ENCODE results near the gene GIPC3.
"Not testable (repeated sequence)": the region's sequence is repeated elsewhere in the genome, so short reads cannot be mapped to it uniquely, and the experiment has no call there.

GIPC3 gene

DNA sequence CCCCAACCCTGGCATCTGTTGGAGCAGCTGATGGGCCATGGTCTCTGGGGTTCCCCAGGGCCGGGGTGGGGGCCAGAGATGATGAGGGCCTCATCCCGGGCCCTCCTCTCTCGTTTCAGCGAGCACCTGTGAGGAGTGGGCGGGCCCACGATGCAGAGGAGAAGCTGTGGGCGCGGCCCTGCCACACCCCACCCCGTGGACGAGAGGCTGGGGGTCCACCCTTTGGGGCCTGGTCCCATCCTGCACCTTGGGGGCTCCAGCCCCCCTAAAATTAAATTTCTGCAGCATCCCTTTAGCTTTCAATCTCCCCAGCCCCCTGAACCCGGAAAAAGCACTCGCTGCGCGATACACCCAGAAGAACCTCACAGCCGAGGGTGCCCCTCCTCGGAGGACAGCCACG, 6.9 kb upstream of the GIPC3 start:
- DNase-seq, result no peak

DNA sequence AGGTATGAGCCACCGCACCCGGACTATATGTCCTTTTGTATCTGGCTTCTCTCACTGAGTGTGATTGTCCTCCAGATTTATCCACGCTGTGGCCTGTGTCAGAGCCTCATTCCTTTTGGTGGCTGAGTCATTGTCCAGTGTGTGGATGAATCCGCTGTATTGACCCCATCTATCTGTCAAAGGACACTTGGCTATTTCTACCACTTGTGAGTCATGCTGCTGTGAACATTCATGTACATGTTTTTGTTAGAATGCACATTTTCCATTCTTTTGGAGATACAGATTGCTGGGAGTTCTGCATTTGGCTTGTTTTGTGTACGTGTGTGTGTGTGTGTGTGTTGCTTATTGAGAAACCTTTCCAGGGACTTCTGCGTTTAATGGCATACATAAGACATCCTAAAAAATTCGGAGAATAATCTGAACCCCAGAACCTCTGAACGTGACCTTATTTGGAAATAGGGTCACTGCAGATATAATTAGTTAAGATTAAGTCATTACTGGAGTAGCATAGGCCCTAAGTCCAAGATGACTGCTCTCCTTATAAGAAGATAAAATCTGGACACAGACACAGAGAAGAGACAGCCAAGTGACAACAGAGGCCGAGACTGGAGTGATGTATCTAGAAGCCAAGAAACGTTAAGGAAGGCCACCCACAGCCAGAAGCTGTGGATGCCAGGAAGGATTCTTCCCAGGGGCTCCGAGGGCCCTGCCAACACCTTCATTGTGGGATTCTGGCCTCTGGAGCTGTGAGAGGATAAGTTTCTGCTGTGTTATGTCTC, 4.9 kb upstream of the GIPC3 start:
- DNase-seq, result peak; percentile 28

DNA sequence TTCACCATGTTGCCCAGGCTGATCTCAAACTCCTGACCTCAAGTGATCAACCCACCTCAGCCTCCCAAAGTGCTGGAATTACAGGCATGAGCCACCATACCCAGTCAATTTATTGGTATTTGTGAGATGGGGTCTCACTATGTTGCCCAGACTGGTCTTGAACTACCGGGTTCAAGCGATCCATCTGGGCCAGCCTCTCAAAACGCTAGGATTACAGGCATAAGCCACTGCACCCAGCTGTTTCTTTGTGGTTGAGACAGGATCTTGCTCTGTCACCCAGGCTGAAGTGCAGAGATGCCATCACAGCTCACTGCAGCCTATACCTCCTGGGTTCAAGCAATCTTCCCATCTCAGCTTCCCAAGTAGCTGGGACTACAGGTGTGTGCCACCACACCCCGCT, 3.5 kb upstream of the GIPC3 start:
- DNase-seq, result not testable (repeated sequence)

DNA sequence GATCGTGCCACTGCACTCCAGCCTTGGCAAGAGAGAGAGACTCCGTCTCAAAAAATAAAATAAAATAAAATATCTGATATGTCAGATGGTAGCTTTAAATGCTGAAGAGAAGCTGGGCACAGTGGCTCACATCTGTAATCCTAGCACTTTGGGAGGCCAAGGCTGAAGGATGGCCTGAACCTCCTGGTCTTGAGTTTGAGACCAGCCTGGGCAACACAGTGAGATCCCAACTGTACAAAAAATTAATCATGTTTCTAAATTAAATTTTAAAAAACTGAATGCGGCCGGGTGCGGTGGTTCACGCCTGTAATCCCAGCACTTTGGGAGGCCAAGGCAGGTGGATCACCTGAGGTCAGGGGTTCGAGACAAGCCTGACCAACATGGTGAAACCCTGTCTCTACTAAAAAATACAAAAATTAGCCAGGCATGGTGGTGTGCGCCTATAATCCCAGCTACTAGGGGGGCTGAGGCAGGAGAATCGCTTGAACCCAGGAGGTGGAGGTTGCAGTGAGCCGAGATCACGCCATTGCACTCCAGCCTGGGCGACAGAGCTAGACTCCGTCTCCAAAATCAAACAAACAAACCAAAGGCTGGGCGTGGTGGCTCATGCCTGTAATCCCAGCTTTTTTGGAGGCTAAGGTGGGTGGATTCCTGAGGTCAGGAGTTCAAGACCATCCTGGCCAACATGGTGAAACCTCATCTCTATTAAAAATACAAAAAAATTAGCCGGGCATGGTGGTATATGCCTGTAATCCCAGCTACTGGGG, 1.1 kb upstream of the GIPC3 start:
- not testable (repeated sequence) for DNase-seq

DNA sequence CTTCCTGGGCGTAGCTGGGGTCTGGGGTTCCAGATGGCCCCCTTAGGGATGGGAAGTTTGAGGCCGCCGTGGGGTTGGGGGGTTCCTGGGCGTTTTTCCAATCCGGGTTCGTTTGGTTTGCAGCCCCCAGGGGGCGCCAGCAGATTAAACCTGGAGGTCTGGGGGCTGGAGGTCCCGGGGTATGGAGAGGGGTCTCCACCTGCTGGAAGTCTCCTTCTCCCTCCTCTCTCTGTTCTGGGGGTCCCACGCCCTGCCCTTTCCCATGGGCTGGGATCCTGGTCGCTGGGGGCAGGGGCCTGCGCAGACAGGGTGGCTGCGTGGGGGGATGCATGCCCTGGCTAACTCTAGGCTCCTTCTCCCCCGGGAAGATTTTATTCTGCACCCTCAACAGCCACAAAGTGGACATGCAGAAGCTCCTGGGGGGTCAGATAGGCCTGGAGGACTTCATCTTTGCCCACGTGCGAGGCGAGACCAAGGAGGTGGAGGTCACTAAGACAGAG, 899 bp downstream of the GIPC3 start:
- DNase-seq, result no peak

DNA sequence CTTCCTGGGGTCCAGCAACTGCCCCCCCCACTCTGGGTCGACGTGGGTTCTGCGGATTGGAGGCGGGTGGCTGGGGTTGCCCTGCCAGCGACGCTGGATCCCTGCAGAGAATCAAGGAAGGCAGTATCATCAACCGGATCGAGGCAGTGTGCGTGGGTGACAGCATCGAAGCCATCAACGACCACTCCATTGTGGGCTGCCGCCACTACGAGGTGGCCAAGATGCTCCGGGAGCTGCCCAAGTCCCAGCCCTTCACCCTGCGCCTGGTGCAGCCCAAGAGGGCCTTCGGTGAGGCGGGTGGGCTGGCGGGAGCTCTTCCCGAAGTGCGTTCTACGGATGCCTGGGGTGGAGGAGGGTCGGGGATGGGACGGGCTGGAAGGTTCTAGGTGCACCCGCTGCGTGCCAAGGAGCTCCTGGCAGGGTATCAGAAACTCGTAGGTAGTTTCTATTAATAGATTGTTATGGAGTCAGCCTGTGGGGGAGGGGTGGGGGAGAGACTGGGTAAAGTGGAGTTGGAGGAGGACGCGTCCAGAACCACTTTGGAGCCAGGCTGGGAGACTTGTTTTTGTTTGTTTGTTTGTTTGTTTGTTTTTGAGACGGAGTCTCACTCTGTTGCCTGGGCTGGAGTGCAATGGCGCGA, 1.5 kb downstream of the GIPC3 start:
- no peak for DNase-seq

DNA sequence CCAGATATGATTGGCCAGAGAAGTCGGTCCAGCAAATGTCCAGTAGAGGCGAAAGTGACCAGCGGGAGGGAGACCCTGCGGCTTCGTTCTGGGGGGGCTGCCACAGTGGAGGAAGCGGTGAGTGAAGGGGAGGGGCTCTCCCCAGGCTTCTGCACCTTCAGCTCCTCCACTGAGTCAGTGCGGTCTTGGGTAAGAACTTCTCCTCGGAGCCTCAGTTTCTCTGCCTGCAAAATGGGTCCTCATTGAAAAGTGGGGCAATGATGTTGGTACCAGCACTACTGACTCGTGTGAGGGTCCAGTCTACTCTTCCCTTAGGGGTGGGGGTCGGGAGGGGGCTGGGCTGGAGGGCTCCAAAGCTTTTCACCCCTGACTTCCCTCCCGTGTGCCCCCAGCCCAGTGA, 4.2 kb downstream of the GIPC3 start:
- DNase-seq, result no peak

DNA sequence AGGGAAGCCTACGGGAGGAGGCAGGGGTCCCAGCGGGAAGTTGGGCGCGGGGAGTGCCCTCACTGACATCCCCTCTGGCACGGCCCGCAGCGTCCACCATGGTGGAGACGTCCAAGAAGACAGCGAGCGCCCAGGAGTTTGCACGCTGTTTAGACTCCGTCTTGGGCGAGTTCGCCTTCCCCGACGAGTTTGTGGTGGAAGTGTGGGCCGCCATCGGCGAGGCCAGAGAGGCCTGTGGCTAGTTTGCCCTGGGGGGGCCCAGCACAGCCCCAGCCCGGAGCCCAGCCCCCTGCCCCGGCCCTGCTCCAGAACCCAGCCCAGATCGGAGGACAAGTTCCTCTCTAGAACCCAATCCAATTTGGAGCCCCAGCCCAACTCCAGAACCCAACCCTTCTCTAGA, 4.7 kb downstream of the GIPC3 start:
- DNase-seq, result no peak

DNA sequence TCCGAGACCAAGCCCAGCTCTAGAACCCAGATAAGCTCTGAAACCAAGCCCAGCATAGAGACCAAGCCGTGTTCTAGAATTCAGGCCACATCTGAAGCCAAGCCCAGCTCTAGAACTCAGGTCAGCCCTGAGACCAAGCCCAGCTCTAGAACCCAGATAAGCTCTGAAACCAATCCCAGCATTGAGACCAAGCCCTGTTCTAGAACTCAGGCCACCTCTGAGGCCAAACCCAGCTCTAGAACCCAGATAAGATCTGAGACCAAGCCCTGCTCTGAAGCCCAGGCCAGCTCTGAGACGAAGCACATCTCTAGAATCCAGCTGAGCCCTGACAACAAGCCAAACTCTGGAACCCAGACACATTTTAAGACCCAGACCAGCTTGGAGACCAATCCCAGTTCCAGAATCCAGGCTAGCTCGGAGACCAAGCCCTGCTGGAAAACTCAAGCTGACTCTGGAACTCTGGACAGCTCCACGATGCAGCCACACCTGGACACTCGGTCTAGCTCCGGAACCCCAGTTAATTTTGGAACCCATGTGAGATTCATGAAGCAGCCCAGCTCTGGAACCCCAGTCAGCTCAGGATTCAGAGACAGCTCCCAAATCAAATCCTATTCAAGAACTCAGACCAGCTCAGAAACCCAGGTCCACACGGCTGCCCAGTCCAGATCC, 5.8 kb downstream of the GIPC3 start:
- DNase-seq, result no peak

DNA sequence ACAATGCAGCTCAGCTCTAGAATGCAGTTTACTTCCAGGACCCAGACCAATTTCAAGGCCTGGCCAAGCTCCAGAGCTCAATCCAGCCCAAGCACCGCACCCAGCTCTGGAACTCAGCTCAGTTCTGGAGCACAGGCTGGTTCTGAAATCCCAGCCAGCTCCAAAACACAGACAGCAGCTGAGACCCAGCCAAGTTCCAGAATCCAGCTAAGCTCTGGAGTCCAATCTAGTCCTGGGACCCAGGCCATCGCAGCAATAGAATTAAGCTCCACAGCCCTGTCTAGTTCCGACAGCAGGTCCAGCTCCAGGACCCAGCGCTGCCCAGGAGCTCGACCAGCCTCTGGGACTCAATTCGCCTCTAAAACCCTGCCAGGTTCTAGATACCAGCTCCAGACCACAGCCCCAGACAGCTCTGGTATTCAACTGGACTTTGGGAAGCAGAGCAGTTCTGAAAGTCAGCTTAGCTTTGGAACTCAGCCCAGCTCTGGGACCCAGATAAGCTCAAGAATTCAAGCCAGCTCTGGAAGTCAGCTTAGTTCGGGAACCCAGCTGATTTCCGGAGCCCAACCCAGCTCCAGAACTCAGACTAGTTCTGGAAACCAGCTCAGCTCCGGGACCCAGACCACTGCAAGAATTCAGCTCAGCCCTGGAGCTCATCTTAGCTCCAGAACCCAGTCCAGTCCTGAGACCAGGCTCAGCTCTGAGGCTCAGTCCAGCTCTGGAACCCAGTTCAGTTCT, 6.8 kb downstream of the GIPC3 start:
- no peak for DNase-seq

DNA sequence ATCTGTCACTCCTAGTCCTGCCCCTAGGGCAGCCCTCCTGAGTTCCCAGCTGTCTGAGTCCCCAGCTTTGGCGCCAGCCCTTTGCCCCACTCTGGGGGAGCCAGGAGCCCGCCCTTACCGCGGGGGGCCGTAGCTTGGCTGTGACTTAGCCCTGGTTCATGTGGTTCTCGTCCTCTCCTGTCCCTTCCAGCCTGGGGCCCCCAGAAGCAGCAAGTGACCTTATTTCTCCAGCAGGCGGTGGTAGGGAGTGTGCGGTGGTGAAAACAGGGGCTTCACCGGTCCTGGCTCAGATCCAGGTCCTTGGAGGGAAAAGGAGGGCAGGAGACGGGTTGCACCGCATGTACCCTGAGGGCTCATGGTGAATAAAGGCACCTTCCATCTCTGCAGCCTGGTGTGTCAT, 7.9 kb downstream of the GIPC3 start:
- DNase-seq, result no peak

DNA sequence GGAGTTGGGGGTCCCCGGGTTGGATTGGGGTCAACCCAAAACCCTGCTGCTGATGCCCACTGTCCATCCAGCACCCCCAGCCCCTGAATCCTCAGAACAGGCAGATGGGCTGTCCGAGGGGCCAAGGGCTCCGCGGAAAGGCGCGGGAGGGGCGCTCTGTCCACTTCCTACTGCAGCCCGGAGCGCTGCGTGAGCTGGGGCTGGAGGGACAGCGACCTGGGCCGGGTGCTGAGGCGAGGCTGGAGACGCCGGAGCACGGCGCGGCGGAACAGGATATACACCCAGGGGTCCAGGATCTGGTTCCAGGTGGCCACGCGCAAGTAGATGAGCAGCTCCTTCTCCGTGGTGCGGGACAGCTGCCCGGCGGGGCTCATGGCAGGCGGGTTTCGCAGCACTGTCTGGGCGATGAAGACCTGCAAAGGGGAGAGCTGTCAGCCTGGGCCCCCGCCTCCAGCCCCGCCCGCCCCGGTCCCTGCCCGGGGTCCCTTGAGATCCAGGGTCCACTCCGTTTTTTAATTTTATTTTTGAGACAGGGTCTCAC, 10.3 kb downstream of the GIPC3 start:
- no peak for DNase-seq

DNA sequence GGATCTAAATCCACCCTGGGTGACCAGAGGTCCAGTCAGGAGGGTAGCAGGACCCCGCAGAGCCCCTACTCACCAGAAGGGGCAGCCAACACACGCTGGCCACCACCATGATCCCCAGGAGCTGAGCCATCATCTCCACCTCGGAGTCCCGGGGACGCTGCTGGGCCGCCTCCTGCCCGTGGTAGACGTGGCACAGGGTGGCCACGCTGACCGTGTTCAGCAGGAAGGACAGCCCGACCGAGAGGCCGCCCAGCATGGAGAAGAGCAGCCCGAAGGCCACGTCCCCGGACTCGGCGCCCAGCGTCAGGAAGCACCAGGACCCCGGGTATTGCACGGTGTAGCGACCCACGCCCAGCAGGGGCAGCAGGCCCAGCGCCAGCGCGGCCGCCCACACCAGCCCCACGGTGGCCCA, 14.5 kb downstream of the GIPC3 start:
- DNase-seq, result no peak

DNA sequence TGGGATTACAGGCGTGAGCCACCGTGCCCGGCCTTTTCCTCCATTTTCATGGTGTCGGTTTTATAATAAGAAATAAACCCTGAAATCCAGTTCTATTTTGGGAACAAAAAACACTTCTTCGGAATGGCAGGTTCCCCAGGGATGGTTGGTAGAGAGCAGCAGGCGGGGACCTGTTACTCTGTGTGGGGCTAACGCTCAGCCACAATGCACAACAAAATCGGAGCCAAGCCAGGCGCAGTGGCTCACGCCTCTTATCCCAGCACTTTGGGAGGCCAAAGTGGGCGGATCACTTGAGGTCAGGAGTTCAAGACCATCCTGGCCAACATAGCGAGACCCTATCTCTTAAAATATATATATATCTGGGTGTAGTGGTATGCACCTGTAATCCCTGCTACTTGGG, 15.7 kb downstream of the GIPC3 start:
- DNase-seq, result no peak

DNA sequence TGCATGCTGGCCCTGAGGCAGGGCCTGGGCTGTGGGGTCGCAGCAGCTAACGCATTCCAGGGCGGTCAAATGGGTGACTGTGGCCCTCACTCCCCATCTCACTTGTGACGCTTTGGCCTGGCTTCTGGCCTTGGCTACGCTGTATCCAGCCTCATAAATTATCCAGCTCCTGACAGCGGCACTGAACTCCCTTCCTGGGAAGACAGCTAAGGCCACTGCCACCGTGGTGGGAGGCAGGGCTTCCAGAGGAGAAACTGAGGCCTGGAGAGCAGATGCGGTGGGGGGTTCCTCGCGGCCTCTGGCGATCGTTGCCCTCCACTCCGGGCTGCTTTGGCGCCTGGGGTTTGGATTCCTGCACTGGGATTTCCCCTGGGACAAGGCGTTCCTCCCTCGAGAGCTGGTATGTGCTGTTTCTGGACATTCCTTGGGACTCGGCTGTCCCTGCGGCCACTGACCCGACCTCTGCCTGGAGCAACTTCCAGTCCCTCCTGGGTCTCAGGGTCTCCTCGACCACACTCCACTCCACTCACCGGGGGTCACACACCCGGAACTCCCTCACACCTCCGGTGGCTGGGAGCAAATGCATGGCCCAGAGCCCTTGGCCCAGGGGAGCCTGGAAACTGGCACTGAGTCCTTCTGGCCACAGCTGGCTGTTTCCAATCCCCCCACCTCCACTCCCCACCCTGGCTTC, 18.0 kb downstream of the GIPC3 start:
- no peak for DNase-seq

DNA sequence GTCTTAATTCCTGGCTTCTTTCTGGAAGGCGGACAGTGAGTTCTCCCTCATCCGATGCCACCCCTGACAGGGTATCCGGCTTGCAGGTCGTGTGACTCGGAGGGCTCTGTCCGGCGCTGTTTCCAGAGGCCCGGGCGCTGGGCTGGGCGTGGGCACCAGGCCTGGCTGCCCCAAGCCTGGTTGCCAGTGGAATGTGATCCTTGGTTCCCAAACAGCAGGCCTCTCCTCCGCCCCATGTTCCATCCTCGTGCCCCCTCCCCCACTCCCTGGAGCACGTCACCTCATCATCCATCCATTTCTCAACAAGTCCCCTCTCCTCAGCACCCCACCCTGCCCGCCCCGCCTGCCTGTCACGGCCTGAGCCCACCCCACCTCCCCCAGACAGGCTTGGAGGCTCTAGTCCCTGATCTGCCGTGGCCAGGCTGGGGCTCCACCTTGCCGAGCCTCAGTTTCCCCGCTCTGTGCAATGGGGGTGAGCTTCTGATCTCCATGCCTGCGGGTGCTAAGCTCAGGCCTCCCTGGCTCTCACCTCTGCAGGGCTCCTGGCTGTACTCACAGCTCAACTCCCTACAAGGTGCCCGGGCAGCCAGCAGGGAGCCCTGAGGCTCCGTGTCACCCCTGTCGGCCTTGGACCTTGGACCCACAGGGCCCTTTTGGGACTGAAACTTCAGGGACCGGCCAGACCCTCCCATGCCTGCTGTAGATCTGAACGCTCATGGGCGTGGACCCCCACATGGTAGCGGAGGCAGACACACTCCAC, 19.1 kb downstream of the GIPC3 start:
- no peak for DNase-seq

DNA sequence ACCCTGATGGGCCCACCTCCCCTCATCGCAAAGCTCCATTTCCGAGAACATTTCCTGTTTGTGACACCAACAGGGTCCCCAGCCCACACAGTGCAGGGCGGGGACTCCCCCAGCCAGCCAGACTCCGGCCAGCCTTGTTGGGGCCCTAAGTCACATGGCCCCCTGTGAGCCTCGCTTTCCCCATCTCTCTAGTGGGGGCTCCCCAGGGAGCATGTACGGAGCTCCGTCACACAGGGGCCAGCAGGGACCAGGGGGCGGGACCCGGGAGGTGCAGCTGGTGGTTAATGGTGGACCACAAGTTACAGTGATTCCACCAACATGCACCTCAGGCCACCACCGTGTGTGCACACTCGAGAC, 19.7 kb downstream of the GIPC3 start:
- DNase-seq, result no peak

DNA sequence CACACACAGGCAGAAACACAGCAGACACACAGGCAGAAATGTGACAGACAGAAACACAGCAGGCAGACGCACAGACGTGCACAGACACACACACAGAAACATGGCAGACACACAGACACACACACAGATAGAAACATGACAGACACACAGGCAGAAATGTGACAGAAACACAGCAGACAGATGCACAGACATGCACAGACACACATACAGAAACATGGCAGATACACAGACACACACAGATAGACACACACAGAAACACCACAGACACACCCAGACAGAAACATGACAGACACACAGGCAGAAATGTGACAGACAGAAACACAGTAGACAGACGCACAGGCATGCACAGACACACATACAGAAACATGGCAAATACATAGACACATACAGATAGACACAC, 20.1 kb downstream of the GIPC3 start:
- no peak for DNase-seq

DNA sequence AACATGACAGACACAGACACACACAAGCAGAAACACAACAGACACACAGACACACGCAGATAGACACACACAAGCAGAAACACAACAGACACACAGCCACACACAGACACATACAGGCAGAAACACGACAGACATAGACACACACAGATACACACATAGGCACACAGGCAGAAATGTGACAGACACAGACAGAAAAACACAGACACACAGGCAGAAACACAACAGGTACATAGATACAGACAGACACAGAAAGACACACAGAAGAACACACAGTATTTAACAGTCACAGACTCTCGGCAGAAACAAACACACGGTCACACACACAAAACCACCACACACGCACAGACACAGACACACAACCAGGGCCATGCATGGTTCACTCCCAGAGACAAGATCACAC, 20.5 kb downstream of the GIPC3 start:
- no peak for DNase-seq

DNA sequence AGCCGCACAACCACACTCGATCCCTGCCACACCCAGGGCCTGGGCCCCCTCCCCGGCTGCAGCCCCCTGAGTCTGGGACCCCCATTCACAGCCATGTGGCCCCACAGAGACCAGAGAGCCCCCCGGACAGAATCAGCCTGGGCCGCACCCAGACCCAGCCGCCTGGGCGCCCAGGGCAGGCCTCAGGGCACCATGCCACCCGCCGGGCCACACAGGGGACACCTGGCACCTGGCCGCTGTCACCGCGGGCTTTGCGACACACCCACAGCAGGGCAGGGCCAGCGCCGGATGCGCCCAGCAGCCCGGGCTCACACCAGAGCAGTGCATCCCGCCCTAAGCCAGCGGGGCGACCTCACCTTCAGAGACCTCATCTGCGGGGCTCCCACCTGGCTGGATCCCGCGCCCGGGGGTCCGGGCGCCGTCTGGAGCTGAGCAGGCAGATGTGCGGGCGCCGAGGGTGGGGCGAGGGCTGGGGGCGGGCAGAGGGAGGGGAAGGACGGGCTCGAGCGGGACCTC, 21.0 kb downstream of the GIPC3 start:
- no peak for DNase-seq
